HG02870 (cell line): ENCODE results near the gene CPHXL2.

Source experiments
- ATAC-seq: cut with Tn5 transposase; IDR thresholded peaks from one replicate; pipeline ENCODE4 v1.9.1; 2021; ENCODE audit warnings: mild to moderate bottlenecking, moderate library complexity; ENCODE audit not compliant: unreplicated experiment

Gene CPHXL2

GRCh38 chr16:75676909-75677308, at the start of gene CPHXL2:
CPHXL2 (minus strand) TSS chr16:75677009; CDS start chr16:75676999, 10 bp downstream.
- no peak for ATAC-seq

- ATAC-seq = no peak
Observed at GRCh38 chr16:75726390-75726789, 49.6 kb upstream of the CPHXL2 start, which contains the start of gene CPHXL. CPHXL (minus strand) TSS chr16:75726490; CDS start chr16:75726442, 48 bp downstream.

- ATAC-seq = no peak
Observed at GRCh38 chr16:75718452-75718851, 41.6 kb upstream of the CPHXL2 start.

- ATAC-seq = no peak
Observed at GRCh38 chr16:75714661-75715060, 37.9 kb upstream of the CPHXL2 start.

- no peak for ATAC-seq
Observed at GRCh38 chr16:75710344-75710743, 33.5 kb upstream of the CPHXL2 start.

GRCh38 chr16:75703306-75703705, 26.5 kb upstream of the CPHXL2 start:
- no peak for ATAC-seq

GRCh38 chr16:75702242-75702641, 25.4 kb upstream of the CPHXL2 start:
- no peak for ATAC-seq

- no peak for ATAC-seq
Observed at GRCh38 chr16:75701361-75701760, 24.6 kb upstream of the CPHXL2 start, which contains the start of gene DUXB. DUXB (minus strand) TSS chr16:75701461; CDS start chr16:75701418, 43 bp downstream.

GRCh38 chr16:75697571-75697970, 20.8 kb upstream of the CPHXL2 start:
- no peak for ATAC-seq

GRCh38 chr16:75695708-75696107, 18.9 kb upstream of the CPHXL2 start:
- no peak for ATAC-seq

GRCh38 chr16:75687361-75687760, 10.6 kb upstream of the CPHXL2 start:
- ATAC-seq = peak; percentile 50

GRCh38 chr16:75682308-75682707, 5.5 kb upstream of the CPHXL2 start:
- ATAC-seq = no peak

GRCh38 chr16:75679366-75679765, 2.6 kb upstream of the CPHXL2 start:
- ATAC-seq = no peak

- ATAC-seq = no peak
Observed at GRCh38 chr16:75667503-75667902, 9.3 kb downstream of the CPHXL2 start.

- no peak for ATAC-seq
Observed at GRCh38 chr16:75660726-75661302, 16.0 kb downstream of the CPHXL2 start.

GRCh38 chr16:75660321-75660720, 16.5 kb downstream of the CPHXL2 start:
- ATAC-seq = no peak

GRCh38 chr16:75658175-75658574, 18.6 kb downstream of the CPHXL2 start:
- no peak for ATAC-seq

- ATAC-seq = no peak
Observed at GRCh38 chr16:75653922-75654321, 22.9 kb downstream of the CPHXL2 start.

GRCh38 chr16:75648265-75649076, 28.3 kb downstream of the CPHXL2 start:
- ATAC-seq = peak; percentile 34

- peak; percentile 83 for ATAC-seq
Observed at GRCh38 chr16:75647492-75648264, 29.1 kb downstream of the CPHXL2 start, which contains the start of the genes KARS1 and TERF2IP. KARS1 (minus strand) TSS chr16:75647665; CDS start chr16:75647639, 26 bp downstream. TERF2IP (plus strand) TSS chr16:75647773; CDS start chr16:75647883, 110 bp downstream.

- ATAC-seq = peak; percentile 20
Observed at GRCh38 chr16:75647112-75647491, 29.7 kb downstream of the CPHXL2 start.
